ENCODE measurements around the gene PDE8B.

GRCh38 chr5:77423022-77423750 lies 212.7 kb downstream of the PDE8B start:
- TF ChIP-seq CTCF (IDR thresholded peaks at IDR 0.05; ENCODE audit: borderline replicate concordance, extremely low read depth, low read length, poor library complexity, severe bottlenecking) (no peak), EZH2 (IDR thresholded peaks at IDR 0.05; ENCODE audit: borderline replicate concordance, low read depth, low read length, severe bottlenecking) (no peak)
